Measurements from ENCODE around the gene MGST3.
"Not testable (repeated sequence)": the region's sequence is repeated elsewhere in the genome, so short reads cannot be mapped to it uniquely, and the experiment has no call there.

Gene MGST3

GRCh38 chr1:165697881-165698760 lies 67.1 kb downstream of the MGST3 start, which contains the start of gene ALDH9A1:
Gene ALDH9A1 (minus strand): TSS chr1:165698562. CDS start chr1:165698558, 4 bp downstream.
- DNase-seq (ENCODE audit: low spot score): peak; percentile 63

DNA sequence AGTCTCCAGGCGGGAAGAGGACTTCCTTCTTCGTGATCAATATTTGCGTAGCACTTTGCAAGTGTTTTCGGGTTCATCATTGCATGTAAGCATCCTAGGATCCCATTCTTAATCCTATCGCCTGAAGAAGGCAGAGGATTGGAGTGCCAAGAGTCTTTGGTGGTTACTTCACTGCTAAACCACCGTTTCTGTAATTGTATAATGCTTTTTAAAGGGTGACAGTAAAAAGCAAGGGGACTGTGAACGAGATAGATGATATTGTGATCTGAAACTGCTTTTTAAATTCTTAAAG lies 67.7 kb downstream of the MGST3 start:
- DNase-seq (ENCODE audit: low spot score): no peak

- no peak for DNase-seq (ENCODE audit: low spot score)
These were observed 68.5 kb downstream of the MGST3 start for GRCh38 chr1:165699577-165699976.

DNA sequence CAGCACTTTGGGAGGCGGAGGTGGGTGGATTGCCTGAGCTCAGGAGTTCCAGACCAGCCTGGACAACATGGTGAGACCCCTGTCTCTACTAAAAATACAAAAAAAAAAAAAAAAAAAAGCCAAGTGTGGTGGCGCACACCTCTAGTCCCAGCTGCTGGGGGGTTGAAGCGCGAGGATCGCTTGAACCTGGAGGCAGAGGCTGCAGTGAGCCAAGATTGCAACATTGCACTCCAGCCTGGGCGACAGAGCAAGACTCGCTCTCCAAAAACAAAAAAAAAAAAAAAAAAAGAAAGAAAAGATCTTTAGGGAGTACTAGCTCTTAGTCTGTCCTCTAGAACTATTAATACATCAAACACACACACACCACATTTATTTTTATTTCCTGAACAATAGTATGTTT lies 70.9 kb downstream of the MGST3 start:
- DNase-seq (ENCODE audit: low spot score): not testable (repeated sequence)

DNA sequence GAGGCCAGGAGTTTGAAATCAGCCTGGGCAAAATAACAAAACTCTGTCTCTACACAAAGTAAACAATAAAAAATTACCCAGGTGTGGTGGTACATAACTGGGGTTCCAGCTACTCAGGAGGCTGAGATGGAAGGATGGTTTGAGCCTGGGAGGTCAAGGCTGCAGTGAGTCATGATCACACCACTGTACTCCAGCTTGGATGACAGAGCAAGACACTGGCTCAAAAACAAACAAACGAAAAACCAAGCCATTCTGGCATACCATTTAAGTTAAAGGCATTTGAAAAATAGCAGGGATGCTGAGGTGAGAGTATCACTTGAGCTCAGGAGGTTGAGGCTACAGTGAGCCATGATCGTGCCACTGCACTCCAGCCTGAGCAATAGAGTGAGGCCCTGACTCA lies 72.6 kb downstream of the MGST3 start:
- no peak for DNase-seq (ENCODE audit: low spot score)
